Kidney epithelial cell (primary cell): Measurements from ENCODE around the gene CCNG2. TPM values are rescaled to one million over a fixed set of nuclear protein-coding genes. Genes with fewer than 3 reads are reported as not detected.

Source experiments
- DNase-seq: peaks from one replicate; pipeline ENCODE4 v3.0.0-alpha.2; 2010; ENCODE audit warnings: low read depth
- H3K27me3 ChIP-seq: 2 replicates; pipeline ENCODE4 v1.6.0; 2011; ENCODE audit warnings: low read length; ENCODE audit not compliant: control insufficient read depth, insufficient read depth
- H3K36me3 ChIP-seq: 2 replicates; pipeline ENCODE4 v1.5.1; 2011; ENCODE audit warnings: low read length; ENCODE audit not compliant: control insufficient read depth, insufficient read depth
- H3K4me3 ChIP-seq: 2 replicates; pipeline ENCODE4 v1.5.1; 2011; ENCODE audit warnings: low read depth, mild to moderate bottlenecking, control low read depth, low read length
- total RNA-seq: library from RNA; depleted of rRNA; stranded (reverse); fragments of >200 nt; gene quantifications from 2 replicates; pipeline ENCODE4 v1.2.3, GENCODE V29; 2015
- TF ChIP-seq, protein P1 (sequence below): IDR thresholded peaks from 2 replicates; pipeline ENCODE4 v1.5.1; 2011; ENCODE audit warnings: mild to moderate bottlenecking, moderate library complexity, low read length, control low read depth, inconsistent platforms; ENCODE audit not compliant: insufficient read depth, poor library complexity, severe bottlenecking

Gene CCNG2
- total RNA-seq, 1 donor from 2014 or later, result 27.1 TPM

DNA sequence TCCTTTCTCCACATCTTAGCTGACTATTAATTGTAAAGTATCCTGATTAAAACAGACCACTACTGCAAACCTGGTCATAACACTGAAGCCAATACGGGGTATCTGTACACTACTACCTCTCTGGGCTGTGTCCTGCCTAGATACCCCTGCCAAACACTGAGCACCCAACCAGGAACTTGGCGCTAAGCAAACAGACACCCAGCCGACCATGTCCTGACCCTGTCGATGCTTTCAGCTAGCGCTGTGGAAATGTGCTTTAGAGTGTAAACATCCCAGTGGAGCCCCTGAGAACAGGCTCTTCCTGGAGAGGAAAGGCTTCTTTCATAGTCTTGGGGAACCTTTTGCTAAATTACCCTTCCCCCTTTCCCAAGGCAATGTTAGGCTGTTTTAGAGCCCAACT is 52.9 kb downstream of the CCNG2 start:
- no peaks in the 10 kb centered on the region for H3K36me3 ChIP-seq
- no peak overlapping the region for H3K4me3 ChIP-seq
- H3K27me3 ChIP-seq, result no peaks in the 10 kb centered on the region
- DNase-seq, result no peak
- TF ChIP-seq, protein P1, sequence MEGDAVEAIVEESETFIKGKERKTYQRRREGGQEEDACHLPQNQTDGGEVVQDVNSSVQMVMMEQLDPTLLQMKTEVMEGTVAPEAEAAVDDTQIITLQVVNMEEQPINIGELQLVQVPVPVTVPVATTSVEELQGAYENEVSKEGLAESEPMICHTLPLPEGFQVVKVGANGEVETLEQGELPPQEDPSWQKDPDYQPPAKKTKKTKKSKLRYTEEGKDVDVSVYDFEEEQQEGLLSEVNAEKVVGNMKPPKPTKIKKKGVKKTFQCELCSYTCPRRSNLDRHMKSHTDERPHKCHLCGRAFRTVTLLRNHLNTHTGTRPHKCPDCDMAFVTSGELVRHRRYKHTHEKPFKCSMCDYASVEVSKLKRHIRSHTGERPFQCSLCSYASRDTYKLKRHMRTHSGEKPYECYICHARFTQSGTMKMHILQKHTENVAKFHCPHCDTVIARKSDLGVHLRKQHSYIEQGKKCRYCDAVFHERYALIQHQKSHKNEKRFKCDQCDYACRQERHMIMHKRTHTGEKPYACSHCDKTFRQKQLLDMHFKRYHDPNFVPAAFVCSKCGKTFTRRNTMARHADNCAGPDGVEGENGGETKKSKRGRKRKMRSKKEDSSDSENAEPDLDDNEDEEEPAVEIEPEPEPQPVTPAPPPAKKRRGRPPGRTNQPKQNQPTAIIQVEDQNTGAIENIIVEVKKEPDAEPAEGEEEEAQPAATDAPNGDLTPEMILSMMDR, result no peak

DNA sequence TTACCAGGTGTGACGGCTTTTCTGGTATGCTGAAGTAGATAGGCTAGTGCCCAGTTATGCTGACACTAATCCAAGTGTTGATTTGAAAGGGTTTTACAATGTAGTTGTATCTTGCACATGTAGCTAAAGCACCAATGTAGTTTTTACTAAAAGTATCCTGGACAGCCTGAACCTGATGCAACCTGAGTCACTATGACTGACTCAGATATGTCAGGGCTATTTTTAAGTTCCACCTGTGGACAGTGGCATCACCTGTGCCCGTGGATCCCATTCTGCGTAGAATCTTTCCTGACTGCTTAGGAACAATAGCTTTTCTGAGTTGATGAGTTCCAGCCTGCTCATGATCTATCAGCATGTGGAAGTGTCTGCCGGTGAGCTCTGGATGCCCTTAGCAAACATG is 58.1 kb downstream of the CCNG2 start:
- Histone ChIP-seq H3K36me3 (no peaks in the 10 kb centered on the region), H3K4me3 (no peak overlapping the region), H3K27me3 (no peaks in the 10 kb centered on the region)
- no peak for DNase-seq
- TF ChIP-seq, protein P1, result no peak

DNA sequence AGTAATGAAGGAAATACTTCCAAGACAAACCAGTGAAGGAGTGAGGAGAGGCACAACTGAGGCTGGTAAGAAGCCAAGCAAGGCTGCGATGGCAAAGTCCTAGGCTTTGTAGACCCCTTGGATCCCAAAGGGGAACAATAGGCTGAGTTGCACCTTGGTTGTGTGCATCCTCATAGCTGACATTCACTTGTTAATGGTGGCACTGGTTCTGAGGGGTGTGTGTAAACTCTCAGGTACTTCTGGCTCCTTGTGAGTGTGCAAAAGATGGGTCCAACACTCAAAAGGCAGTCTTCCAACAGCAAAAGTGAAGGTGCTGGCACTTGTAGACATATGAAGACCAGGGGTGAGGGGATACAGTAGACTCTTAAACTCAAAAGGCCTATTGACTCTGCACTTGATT is 60.5 kb downstream of the CCNG2 start:
- Histone ChIP-seq H3K27me3 (no peaks in the 10 kb centered on the region), H3K4me3 (no peak overlapping the region), H3K36me3 (no peaks in the 10 kb centered on the region)
- no peak for DNase-seq
- TF ChIP-seq, protein P1, result no peak

DNA sequence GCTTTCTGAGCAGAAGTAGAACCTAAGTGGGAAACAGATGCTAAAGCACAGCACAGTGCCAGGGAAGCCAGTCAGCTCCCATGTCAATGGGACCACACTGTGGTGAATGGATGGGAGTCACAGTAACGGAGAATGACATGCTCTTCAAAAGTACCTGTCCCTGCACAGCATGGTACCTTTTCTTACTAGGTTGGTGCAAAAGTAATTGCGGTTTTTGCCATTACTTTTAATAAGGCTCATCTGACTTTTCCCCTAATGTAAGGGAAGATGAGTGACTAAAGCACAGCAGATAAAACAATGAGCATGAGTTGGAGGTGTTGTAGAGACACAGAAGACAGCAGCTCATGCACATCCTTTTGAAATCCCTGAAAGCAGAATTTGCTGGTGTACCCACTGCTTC is 62.3 kb downstream of the CCNG2 start:
- no peak overlapping the region for H3K4me3 ChIP-seq

More for the DNA sequence above, 62.3 kb downstream of the CCNG2 start:
- Histone ChIP-seq H3K27me3 (no peaks in the 10 kb centered on the region), H3K36me3 (no peaks in the 10 kb centered on the region)
- no peak for DNase-seq
- TF ChIP-seq, protein P1, result no peak

Other genes starting within 250 kb of the CCNG2 start
- 127 and 135 TPM in 2 replicates for gene SEPTIN11, start 207.5 kb upstream of the CCNG2 start, total RNA-seq
- 388 and 406 TPM in 2 replicates for gene CCNI, start 81.2 kb upstream of the CCNG2 start, total RNA-seq